A549 treated with GW870086 at 1 μM for 4 hours (cell line): ENCODE measurements around the gene PKP1. TPM values are rescaled to one million over a fixed set of nuclear protein-coding genes. Genes with fewer than 3 reads are reported as not detected.

Experiments
- total RNA-seq: library from RNA; stranded (reverse); fragments of 200-300 nt; extraction: Qiagen RNA extraction; gene quantifications from 5 replicates; pipeline ENCODE4 v1.2.3, GENCODE V29; 2022; ENCODE audit warnings: low read depth

PKP1 gene, protein sequence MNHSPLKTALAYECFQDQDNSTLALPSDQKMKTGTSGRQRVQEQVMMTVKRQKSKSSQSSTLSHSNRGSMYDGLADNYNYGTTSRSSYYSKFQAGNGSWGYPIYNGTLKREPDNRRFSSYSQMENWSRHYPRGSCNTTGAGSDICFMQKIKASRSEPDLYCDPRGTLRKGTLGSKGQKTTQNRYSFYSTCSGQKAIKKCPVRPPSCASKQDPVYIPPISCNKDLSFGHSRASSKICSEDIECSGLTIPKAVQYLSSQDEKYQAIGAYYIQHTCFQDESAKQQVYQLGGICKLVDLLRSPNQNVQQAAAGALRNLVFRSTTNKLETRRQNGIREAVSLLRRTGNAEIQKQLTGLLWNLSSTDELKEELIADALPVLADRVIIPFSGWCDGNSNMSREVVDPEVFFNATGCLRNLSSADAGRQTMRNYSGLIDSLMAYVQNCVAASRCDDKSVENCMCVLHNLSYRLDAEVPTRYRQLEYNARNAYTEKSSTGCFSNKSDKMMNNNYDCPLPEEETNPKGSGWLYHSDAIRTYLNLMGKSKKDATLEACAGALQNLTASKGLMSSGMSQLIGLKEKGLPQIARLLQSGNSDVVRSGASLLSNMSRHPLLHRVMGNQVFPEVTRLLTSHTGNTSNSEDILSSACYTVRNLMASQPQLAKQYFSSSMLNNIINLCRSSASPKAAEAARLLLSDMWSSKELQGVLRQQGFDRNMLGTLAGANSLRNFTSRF
- total RNA-seq: 0.02 to 0.07 TPM (median 0.05 TPM) in 4 of 5 replicates, not detected in the other

DNA sequence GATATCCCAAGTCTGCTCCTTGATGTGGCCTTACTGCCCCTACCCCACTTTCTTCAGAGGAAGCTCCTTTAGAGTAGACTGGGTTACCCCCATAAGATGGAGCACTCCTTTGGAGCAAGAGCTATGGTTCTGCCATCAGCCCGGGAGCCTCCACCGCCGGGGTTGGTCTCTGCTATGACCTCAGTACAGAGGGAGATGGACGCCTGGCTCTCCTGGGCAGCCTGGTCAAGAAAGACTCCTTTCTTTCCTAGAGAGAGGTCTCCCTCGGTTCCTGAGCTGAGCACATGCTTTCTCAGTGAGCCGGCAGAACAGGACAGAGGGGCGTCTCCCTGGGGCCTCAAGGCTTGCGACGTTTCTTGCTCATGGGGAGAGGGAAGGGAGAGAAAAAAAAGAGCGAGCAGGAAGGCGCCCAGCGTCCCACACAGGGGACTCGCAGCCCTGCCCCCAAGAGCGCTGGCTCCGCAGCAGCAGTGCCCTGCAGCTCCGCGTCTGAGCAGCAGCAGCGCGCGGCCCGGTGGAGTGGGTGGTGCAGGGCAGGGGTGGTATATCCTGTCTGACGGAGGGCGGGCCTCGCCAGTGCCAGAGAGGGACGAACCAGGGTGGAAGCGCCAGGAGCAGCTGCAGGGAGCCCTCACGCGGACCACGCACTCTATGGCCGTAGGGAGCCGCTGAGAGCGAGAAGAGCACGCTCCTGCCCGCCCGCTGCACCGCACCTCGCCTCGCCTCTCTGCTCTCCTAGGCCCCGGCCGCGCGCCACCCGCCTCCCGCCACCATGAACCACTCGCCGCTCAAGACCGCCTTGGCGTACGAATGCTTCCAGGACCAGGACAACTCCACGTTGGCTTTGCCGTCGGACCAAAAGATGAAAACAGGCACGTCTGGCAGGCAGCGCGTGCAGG is at the start of gene PKP1:
PKP1 (plus strand) TSS at position 576 of the 899 bp plus-strand sequence; CDS start at position 773, 197 bp downstream.

DNA sequence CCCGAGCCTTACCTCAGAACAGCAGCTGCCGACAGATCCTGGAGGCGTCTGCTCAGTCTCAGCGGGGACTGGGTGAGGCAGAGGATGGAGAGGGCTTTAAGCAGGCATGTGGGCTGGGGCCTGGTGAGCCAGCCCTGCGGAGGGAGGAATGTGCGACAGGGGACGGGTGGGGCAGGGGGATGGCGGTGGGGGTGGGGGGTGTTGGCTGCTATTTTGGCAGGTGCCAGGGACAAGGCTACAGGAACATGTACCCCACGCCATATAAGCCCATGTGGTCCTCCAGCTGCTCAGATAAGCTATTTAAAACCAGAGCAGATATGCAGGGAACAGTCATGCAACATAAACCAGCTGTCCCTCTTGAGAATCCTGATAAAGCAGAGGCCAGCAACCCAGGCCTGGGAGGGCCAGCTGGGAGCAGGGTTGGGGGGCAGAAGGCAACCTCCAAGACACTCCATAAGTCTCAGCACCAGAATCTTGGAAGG is 94.3 kb downstream of the PKP1 start, which contains the start of gene TNNT2:
TNNT2 (minus strand) TSS at position 70 of the 482 bp plus-strand sequence. CDS start 4,426 bp downstream, outside the sequence.

Other genes with a start within 250 kb of the PKP1 start
- not detected in 5 replicates for gene CACNA1S, start 171.1 kb upstream of the PKP1 start, total RNA-seq
- 0.09 to 0.23 TPM (median 0.10 TPM) in 4 of 5 replicates, not detected in the other for gene ASCL5, start 156.3 kb upstream of the PKP1 start, total RNA-seq
- 77.3 to 90.1 TPM (median 89.8 TPM) in 5 replicates for gene TMEM9, start 129.0 kb upstream of the PKP1 start, total RNA-seq
- gene IGFN1, start 92.7 kb upstream of the PKP1 start, total RNA-seq: 0.45 to 0.91 TPM (median 0.64 TPM) in 5 replicates
- 0.13 to 0.39 TPM in 2 of 5 replicates, not detected in the others for gene TNNT2, start 94.2 kb downstream of the PKP1 start, total RNA-seq
- gene LAD1, start 115.8 kb downstream of the PKP1 start, total RNA-seq: 0.61 to 1.1 TPM (median 0.80 TPM) in 5 replicates
- not detected in 5 replicates for gene TNNI1, start 138.2 kb downstream of the PKP1 start, total RNA-seq
- 96.2 to 174 TPM (median 149 TPM) in 5 replicates for gene PHLDA3, start 185.7 kb downstream of the PKP1 start, total RNA-seq
- 377 to 522 TPM (median 389 TPM) in 5 replicates for gene CSRP1, start 223.6 kb downstream of the PKP1 start, total RNA-seq